ENCODE results near the gene DHRS2. TPM values are rescaled to one million over a fixed set of nuclear protein-coding genes. Genes with fewer than 3 reads are reported as not detected.

The DHRS2 gene
- total RNA-seq, 1 donor from 2014 or later = not detected

DNA sequence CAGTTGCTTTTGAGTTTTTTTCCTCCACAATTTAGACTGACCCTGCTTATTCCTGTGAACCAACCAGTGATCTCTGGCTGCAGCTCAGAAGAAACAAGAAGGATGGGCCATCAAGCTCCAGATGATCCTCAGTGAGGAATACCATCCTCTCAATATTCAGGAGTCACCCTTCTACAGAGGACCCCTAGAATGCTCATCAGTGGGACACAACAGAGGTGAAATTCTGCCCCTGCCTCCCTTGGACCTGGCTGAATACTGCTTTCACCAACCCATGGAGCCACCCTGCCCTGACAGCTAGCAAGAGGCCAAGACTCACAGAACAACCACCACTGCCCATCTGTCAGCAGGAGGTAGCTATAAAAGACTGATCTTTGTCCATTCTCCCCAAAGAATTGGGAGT, 9.2 kb upstream of the DHRS2 start:
- no peak for DNase-seq (ENCODE audit: low read depth, low spot score)
- Mint-ChIP-seq H3K27ac (ENCODE audit: unreplicated experiment) (no peak overlapping the region), H3K4me3 (no peak overlapping the region), H3K27me3 (ENCODE audit: low read depth) (peaks cover 15% of the 10 kb centered on the region), H3K4me1 (peaks cover under 1% of the 10 kb centered on the region), H3K36me3 (ENCODE audit: low read depth) (peaks cover 2% of the 10 kb centered on the region), H3K9me3 (peaks cover 13% of the 10 kb centered on the region)
- TF ChIP-seq, protein P1, sequence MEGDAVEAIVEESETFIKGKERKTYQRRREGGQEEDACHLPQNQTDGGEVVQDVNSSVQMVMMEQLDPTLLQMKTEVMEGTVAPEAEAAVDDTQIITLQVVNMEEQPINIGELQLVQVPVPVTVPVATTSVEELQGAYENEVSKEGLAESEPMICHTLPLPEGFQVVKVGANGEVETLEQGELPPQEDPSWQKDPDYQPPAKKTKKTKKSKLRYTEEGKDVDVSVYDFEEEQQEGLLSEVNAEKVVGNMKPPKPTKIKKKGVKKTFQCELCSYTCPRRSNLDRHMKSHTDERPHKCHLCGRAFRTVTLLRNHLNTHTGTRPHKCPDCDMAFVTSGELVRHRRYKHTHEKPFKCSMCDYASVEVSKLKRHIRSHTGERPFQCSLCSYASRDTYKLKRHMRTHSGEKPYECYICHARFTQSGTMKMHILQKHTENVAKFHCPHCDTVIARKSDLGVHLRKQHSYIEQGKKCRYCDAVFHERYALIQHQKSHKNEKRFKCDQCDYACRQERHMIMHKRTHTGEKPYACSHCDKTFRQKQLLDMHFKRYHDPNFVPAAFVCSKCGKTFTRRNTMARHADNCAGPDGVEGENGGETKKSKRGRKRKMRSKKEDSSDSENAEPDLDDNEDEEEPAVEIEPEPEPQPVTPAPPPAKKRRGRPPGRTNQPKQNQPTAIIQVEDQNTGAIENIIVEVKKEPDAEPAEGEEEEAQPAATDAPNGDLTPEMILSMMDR (conservative IDR thresholded peaks at IDR 0.05) = no peak

DNA sequence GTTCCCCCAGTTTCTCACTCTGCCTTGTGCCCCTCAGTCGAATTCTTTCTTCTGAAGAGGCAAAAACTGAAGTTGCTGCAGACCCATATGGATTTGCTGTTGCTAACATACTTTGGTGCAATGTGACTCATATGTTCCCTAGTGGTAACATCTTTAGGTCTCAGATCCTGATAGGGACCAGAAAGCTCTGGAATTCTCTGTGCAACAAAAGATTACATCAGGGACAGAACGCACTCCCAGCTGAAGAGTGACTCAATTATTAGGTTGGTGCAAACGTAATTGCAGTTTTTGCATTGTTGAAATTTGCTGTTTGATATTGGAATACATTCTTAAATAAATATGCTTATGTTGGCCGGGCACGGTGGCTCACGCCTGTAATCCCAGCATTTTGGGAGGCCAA, 8.2 kb upstream of the DHRS2 start:
- peaks cover 3% of the 10 kb centered on the region for H3K4me1 Mint-ChIP-seq
- TF ChIP-seq, protein P1 (conservative IDR thresholded peaks at IDR 0.05) = no peak
- DNase-seq (ENCODE audit: low read depth, low spot score) = no peak
- no peak overlapping the region for H3K4me3 Mint-ChIP-seq
- H3K9me3 Mint-ChIP-seq = peaks cover 10% of the 10 kb centered on the region
- peaks cover 15% of the 10 kb centered on the region for H3K27me3 Mint-ChIP-seq (ENCODE audit: low read depth)
- H3K27ac Mint-ChIP-seq (ENCODE audit: unreplicated experiment) = no peak overlapping the region
- peaks cover 2% of the 10 kb centered on the region for H3K36me3 Mint-ChIP-seq (ENCODE audit: low read depth)

DNA sequence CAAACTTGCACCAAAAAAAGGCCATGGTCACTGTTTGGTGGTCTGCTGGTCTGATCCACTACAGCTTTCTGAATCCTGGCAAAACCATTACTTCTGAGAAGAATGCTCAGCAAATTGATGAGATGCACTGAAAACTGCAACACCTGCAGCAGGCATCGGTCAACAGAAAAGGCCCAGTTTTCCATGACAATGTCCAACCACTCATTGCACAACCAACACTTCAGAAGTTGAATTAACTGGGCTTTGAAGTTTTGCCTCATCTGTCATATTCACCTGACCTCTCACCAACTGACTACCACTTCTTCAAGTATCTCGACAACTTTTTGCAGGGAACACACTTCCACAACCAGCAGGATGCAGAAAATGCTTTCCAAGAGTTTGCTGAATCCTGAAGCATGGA, 7.0 kb upstream of the DHRS2 start:
- H3K4me3 Mint-ChIP-seq = no peak overlapping the region
- TF ChIP-seq, protein P1 (conservative IDR thresholded peaks at IDR 0.05) = no peak
- H3K36me3 Mint-ChIP-seq (ENCODE audit: low read depth) = peaks cover 2% of the 10 kb centered on the region
- peaks cover 22% of the 10 kb centered on the region for H3K27me3 Mint-ChIP-seq (ENCODE audit: low read depth)
- peaks cover 10% of the 10 kb centered on the region for H3K9me3 Mint-ChIP-seq
- DNase-seq (ENCODE audit: low read depth, low spot score) = no peak
- no peak overlapping the region for H3K27ac Mint-ChIP-seq (ENCODE audit: unreplicated experiment)
- H3K4me1 Mint-ChIP-seq = peaks cover 3% of the 10 kb centered on the region

DNA sequence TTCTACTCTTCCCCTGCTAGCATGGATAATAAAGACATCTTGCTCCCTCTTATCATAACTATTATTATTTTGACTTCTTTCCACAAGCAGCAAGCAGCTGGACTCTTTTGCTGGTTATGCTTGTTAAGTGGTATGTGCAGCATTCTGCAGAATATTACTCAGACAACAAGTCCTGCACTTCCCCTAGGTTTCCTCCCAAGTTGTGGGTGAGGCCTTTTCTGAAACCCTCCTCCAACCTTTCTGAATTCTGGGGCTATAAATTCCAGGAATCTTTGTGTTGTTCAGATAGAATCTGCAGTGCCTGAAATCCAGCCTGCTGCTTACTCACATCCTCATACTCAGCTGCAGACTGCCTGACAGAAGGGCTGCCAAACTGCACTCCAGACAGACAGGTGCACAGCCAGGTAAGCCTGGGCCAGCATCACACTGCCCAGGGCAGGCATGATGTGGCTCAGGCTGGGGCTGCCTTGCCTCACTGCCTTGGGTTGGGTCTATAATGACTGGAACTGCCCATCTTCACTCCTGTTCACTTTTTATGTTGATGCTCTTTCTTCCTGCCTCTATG, 6.2 kb upstream of the DHRS2 start:
- H3K27me3 Mint-ChIP-seq (ENCODE audit: low read depth) = peaks cover 25% of the 10 kb centered on the region
- H3K36me3 Mint-ChIP-seq (ENCODE audit: low read depth) = no peaks in the 10 kb centered on the region
- peaks cover 4% of the 10 kb centered on the region for H3K9me3 Mint-ChIP-seq
- no peak overlapping the region for H3K27ac Mint-ChIP-seq (ENCODE audit: unreplicated experiment)
- H3K4me3 Mint-ChIP-seq = no peak overlapping the region
- no peak for DNase-seq (ENCODE audit: low read depth, low spot score)
- TF ChIP-seq, protein P1 (conservative IDR thresholded peaks at IDR 0.05) = no peak
- peaks cover 3% of the 10 kb centered on the region for H3K4me1 Mint-ChIP-seq

DNA sequence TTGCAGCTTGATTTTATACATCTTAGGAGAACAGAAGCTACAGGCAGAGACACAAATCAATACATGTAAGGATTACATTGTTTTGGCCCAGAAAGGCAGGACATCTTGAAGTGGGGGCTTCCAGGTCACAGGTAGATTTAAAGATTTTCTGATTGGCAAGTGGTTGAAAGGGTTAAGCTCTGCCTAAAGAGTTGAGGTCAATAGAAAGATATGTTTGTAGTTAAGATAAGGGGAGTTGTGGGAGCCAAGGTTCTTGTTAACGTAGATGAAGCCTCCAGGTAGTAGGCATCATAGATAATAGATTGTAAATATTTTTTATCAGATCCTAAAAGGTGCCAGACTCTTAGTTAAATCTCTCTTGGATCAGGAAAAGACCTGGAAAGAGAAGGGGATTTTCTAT, 5.5 kb upstream of the DHRS2 start:
- Mint-ChIP-seq H3K36me3 (ENCODE audit: low read depth) (no peaks in the 10 kb centered on the region), H3K27me3 (ENCODE audit: low read depth) (peaks cover 25% of the 10 kb centered on the region), H3K27ac (ENCODE audit: unreplicated experiment) (no peak overlapping the region), H3K9me3 (no peaks in the 10 kb centered on the region), H3K4me1 (peaks cover 3% of the 10 kb centered on the region), H3K4me3 (no peak overlapping the region)
- TF ChIP-seq, protein P1 (conservative IDR thresholded peaks at IDR 0.05) = no peak
- DNase-seq (ENCODE audit: low read depth, low spot score) = no peak
